Measurements from ENCODE around the gene FOXR1.

- TF ChIP-seq YY1 (IDR thresholded peaks at IDR 0.05; ENCODE audit: insufficient read depth, insufficient read length) (no peak), ZNF274 (IDR thresholded peaks at IDR 0.05; ENCODE audit: low read depth, low read length) (no peak), SUZ12 (IDR thresholded peaks at IDR 0.05; ENCODE audit: extremely low read depth, insufficient read depth, insufficient read length) (no peak)
These were observed 47.6 kb upstream of the FOXR1 start for GRCh38 chr11:118923721-118924587.

All from NT2/D1 (cell line).